GM19023 (cell line): Measurements from ENCODE around the gene SLC6A6.
"Not testable (repeated sequence)": the region's sequence is repeated elsewhere in the genome, so short reads cannot be mapped to it uniquely, and the experiment has no call there.

Source experiments
- ATAC-seq: cut with Tn5 transposase; IDR thresholded peaks from one replicate; pipeline ENCODE4 v1.9.1; 2021; ENCODE audit warnings: mild to moderate bottlenecking, moderate library complexity; ENCODE audit not compliant: unreplicated experiment

SLC6A6 gene

GRCh38 chr3:14397531-14397930 is 4.9 kb upstream of the SLC6A6 start:
- ATAC-seq, result no peak

DNA sequence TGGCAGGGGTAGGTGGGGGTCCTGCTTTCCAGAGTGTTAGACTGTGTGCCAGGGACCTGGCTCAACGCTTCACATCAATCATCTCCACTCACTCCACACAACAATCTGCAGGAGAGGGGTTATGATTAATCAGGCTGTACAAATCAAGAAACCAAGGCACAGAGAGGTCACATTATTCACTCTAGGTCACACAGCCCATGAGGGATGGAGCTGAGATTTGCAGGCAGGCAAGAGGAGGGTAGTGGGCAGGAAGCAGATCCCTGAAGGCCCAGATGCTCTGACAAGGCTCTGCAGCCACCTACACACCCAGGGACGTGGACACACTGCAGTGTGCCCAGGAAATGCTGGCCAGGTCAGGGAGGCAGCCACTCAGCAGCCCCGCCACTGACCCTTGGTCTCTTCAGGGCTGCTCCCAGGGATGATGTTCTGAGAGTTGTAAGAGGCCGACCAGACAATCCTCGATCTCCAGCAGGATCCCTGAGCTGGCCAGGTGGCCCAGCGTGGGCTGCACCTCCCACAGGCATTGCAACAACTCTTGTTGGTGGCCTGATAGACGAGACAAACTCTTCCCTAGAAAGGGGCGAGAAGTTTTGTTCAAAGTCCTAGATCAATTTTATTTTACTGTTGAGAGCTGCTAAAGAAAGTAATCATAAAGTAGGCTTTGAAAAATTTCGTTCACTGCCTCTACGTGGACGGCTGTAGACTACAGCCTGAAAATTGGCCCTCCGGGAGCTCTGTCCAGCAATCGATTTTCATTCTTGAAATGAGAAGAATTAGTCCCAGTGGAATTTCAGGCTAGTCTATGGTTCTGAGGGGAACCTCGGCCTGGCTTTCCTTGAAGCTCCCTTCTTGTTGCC is 4.2 kb upstream of the SLC6A6 start:
- ATAC-seq, result no peak

- ATAC-seq, result no peak
Observed at GRCh38 chr3:14398797-14399106, 3.7 kb upstream of the SLC6A6 start.

GRCh38 chr3:14401692-14402303 is 608 bp upstream of the SLC6A6 start:
- ATAC-seq, result no peak

GRCh38 chr3:14403619-14404155 is 1.3 kb downstream of the SLC6A6 start:
- no peak for ATAC-seq

DNA sequence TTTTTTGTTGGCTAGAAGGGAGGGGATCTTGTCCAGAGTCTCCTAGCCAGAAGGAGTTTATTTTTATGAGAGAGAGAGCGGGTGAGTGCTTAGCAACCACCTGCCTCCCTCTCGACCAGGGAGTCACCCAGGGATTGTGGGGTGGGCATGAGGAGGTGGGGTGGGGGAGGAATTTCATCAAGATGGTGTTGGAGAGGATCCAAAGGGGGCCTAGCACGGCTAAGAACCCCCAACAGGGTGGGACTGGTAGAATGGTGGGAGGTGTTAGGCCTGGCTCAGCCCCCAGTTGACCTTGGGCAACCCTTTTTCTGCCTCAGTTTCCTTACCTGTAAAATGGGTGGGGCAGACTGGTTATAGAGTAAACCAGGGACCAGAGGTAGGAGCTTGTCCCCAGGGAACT is 1.8 kb downstream of the SLC6A6 start:
- no peak for ATAC-seq

GRCh38 chr3:14404631-14405359 is 2.4 kb downstream of the SLC6A6 start:
- no peak for ATAC-seq

DNA sequence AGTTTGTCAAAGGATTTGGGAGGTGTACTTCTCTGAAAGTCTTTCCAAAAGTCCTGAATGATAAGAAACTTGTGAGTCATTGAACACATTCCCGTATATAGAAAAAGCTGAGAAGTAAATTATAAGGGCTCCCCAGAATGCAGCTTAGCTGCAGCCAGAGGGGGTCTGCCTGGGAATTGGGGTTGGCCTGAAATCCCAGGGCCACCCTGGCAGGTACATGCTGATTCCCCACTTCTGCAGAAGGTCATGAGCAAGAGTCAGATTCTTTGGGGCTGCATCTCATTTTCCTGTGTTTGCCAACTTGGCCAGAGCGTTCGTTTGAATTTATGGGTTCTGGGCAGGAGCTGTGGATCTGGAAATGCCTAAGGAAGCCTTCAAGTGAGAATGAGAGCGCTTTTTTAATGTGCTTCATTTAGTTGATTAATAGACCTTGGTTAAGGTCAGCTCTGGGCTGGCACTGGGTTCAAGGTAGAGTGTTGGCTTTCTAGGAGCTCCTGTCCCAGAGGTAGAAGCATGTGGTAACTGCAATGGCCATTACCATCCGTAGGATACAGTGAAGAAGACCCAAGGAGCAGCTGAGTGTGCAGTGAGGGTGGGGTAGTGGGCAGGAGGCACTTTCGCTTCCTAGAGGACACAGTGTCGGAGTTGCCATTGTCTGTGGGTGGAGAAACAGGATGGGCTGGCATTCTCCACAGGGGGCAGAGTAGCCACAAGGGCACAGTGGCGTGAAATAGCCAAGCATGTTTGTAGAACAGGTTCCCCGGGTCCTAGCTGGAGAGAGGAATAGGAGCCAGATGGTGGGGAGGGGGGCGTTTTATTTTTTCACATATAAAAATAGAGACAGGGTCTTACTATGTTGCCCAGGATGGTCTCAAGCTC is 3.2 kb downstream of the SLC6A6 start:
- ATAC-seq, result no peak

GRCh38 chr3:14406336-14406735 is 3.9 kb downstream of the SLC6A6 start:
- ATAC-seq, result no peak

- ATAC-seq, result no peak
Observed at GRCh38 chr3:14406766-14407165, 4.4 kb downstream of the SLC6A6 start.

- no peak for ATAC-seq
Observed at GRCh38 chr3:14407203-14407602, 4.8 kb downstream of the SLC6A6 start.

DNA sequence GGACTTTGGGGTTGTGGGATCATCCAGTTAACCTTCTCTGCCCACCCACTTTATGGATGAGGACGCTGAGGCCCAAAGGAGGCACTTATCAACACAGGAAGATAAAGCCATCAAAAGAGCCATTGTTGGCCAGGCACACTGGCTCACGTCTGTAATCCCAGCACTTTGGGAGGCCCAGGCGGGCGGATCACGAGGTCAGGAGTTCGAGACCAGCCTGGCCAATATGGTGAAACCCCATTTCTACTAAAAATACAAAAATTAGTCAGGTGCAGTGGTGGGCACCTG is 7.3 kb downstream of the SLC6A6 start:
- ATAC-seq, result not testable (repeated sequence)

DNA sequence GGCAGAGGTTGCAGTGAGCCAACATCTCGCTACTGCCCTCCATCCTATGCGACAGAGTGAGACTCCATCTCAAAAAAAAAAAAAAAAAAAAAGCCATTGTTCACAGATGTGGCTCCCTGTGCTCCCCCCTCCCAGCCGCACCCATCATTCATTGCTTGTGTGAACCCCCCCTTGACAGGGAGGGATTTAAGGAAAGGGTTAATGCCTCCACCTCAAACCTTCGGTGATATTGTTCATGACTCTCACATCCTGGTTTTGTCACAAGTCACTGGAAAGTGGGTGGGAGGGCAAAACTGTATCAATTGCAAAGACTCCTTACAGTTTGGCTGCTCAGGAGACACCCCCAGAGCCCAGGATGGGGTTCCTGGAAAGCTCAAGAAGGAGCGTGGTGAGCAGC is 7.7 kb downstream of the SLC6A6 start:
- no peak for ATAC-seq

DNA sequence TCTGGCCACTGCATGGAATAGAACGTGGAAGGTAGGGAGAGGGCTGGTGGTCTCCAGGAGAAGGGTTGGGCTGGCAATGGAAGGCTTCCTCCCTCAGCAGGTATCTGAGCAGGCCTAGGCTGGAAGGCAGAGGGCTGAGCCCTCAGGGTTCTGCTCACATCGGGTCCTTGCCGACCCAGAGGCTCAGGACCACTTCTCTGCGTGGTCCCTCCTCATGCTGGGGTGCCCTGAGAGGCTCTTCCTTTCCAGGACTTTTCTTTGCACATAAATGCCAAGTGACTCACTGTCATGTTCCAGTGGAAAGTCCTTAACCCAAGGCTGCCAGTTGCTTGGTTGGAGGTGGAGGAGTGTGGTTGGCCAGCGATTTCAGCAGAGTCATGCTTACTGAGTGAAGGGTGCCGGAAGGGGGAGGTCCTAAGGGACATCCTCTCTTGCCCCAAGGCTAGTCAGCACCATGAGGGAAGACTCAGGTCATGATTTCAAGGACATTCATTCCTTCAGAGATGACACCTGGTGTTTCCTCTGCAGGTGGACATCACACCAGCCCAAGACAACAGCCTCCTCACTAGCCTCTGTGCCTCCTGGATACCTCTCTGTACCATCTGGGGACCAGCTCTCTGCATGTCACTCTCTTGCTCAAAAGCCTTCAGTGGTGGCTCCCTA is 8.2 kb downstream of the SLC6A6 start:
- no peak for ATAC-seq

DNA sequence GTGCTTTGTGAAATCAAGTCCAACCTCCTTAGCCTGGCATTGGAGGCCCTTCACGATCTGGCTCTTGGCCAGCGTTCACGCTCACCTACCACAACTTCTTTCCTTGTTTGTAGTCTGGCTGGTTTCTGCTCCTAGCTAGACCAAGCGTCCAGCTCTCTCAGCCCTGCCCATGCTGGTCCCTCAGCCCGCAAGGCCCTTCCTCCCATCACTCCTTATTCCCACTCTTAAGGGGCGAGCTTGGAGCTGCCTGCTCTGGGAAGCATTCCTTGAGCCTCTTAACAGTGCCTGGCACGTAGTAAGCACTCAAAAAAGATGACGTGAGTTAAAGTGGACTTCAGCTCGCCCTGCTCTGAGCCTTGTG is 8.7 kb downstream of the SLC6A6 start:
- no peak for ATAC-seq

- no peak for ATAC-seq
Observed at GRCh38 chr3:14411988-14412387, 9.6 kb downstream of the SLC6A6 start.

DNA sequence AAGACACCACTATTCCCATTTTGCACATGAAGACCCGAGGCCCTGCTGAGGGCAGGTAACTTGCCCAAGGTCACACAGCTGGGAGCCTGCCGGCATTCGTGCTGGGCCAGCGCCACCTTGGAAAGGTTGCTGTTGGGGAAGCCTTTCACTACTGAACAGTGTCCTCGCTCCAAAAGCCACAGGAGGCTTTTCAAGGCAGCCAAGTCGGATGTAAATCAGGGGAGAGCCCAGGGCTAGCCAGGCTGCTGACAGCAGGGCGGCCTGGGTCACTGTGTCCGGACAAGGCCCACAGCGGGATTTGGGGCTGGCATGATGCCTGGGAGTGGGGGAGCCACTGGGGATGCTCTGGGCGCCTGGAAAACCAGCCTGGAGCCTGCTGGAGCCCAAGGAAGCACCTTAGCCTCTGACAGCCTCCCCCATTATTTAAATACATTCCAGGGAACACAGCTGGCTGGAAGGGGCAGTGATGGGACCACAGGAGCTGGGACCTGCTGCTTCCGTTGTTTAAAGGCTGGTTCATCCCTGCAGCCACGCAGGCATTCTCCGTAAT is 10.5 kb downstream of the SLC6A6 start:
- no peak for ATAC-seq

GRCh38 chr3:14413381-14414071 is 11.1 kb downstream of the SLC6A6 start:
- no peak for ATAC-seq

DNA sequence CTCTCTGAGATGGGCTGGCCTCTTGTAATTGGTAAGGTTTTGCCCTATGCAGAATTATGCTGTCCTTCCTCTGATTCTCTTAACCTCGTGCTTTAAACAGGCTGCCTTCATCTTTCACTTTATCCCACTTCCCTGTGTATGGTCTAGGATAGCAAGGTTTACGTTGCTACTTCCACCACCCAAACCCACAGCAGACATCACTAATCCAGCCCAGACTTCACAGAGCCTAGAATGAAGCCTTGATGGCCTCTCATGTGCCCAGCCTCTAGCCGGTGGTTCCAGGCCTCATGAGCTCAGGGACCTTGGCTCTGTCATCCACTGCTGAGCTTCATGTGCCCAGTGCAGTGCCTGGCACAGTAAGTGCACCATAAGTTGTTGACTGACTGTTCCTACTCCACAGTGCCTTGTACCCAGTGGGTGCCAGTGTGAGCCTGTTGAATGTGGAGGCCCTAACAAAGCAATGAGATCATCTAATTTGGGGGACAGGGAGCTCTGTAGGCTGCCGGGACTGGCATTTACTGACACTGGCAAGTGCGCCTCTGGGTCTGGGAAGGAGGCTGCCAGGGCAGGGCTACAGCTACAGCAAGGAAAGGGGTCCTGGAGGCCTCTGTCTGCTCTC is 12.5 kb downstream of the SLC6A6 start:
- no peak for ATAC-seq
